GM19099 (cell line): Measurements from ENCODE around the gene FRMD5.

Source experiments
- POLR2A ChIP-seq: IDR thresholded peaks from 3 replicates; pipeline ENCODE4 v1.6.1; 2011; ENCODE audit warnings: low read depth; ENCODE audit not compliant: insufficient read length; ENCODE audit errors: extremely low read depth

Gene FRMD5

DNA sequence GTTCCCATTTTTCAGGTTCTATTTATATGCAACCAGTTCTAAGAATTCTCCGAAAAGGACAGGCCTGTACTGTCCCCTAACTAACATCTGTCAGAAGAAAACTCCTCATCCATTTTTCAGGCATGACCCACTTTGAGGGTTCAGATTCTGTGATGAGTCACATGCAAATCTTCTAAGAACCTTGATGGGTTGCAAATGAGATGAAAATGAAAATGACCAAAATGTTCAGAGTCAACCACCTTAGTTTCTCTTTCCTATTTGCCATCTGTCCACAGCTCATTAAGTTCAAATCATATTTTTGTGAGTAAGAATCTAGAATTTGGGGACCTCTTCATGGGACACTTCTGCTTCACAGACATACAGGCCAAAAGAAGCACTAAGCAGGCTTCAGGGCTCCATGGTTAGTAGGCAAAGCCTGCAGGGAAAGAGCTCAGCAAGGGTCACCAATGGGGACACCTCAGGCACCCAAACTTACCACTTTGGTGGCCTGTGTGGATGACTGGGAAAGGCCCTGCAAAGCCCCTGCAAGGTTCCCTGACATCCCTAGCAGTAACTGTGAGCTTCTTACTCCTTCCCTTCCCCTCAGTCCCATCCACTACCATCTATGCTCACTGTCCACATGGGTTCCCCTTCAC, 246.3 kb downstream of the FRMD5 start:
- TF ChIP-seq POLR2A: no peak

DNA sequence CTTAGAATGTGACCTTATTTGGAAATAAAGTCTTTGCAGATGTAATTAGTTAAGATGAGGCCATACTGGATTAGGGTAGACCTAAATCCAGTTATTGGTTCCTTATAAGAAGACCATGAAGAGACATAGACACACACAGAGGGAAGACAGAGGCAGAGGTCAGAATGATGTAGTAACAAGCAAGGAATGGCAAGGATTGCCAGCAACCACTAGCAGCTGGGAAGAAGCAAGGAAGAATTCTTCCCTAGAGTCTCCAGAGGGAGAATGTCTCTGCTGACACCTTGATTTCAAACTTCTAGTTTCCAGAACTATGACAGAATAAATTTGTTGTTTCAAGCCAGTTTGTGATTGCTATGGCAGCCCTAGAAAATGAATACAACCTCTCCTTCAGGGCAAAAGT, 251.6 kb downstream of the FRMD5 start:
- TF ChIP-seq POLR2A: no peak

DNA sequence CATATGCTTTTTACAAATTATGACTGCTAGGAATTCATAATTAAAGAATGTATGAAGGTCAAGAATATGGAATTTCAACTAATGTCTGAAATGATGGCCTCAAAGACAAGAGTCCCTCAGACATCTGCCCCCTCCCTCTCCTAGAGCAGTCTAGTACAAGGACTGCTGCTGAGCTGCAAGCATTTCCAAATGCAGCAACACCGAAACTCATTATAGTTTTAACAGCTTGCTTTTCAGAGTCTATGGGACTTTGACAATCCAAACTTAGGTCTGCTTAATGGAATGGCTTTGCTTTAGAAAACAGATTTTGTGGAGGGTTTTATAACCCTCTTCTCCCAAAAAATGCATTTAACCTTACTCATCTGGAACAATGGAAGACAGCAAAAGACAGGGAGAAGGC, 252.9 kb downstream of the FRMD5 start:
- TF ChIP-seq POLR2A: no peak

DNA sequence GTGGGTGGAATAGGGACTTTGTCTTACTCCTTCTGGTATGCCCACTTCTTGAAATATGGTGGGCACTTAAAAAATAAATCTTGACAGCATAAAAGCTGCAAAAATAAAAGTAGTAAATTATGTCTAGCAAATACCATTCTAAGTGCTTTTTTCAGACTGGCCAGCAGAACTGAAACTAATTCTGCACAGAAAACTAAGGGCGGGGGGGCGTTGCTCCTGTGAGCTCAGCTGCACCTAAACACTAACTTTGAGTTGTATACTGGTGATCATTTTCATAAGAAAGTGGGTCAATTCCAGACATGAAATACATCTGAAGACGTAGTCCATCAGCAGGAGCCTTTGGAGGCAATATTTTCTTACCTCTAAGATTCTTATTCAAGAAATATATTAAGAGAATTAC, 253.5 kb downstream of the FRMD5 start:
- no peak for TF ChIP-seq POLR2A

DNA sequence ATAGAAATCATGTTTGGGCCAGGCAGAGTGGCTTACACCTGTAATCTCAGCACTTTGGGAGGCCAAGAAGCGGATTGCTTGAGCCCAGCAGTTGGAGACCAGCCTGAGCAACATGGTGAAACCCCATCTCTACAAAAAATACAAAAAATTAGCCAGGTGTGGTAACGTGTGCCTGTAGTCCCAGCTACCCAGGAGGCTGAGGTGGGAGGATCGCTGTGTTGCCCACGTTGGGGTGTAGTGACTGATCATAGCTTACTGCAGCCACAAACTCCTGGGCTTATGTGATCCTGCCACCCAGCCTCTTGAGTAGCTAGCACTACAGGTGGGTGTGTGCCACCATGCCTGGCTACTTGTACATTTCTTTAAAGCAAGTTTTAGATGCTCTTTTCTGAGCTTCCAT, 254.0 kb downstream of the FRMD5 start:
- no peak for TF ChIP-seq POLR2A

DNA sequence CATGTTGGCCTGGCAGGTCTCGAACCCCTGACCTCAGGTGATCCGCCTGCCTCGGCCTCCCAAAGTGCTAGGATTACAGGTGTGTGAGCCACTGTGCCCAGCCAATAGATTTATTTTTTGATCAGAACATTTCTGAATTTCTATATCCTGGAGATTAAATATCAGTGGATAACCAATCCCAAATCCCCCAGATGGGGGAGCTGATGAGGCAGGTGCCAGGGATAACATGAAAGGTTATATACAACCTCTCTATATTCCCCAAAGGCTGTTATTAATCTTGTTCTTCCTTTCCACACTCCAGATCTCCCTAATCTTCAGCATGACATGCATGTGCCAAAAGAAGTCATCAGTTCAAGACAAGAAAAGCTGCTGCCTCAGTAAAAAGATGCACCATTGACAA, 256.0 kb downstream of the FRMD5 start:
- TF ChIP-seq POLR2A: no peak

DNA sequence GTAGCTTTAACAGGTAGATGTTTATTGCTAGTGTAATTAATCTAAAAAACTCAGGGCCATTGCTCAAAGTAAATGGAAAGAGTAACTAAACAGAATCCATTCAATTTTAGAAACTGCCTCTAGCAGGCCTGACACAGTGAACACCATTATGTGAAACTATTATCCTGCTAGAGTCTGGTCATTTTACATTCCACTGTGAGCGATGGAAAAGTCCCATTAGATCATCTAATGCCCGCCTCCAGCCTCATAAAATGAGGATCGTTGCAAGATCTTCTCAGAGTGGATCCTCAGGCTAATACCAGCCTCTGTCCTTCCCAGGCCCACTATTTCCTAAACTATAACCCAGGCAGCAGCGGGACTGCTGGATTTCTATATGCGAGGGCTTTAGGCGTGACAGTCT, 260.6 kb downstream of the FRMD5 start:
- TF ChIP-seq POLR2A: no peak

DNA sequence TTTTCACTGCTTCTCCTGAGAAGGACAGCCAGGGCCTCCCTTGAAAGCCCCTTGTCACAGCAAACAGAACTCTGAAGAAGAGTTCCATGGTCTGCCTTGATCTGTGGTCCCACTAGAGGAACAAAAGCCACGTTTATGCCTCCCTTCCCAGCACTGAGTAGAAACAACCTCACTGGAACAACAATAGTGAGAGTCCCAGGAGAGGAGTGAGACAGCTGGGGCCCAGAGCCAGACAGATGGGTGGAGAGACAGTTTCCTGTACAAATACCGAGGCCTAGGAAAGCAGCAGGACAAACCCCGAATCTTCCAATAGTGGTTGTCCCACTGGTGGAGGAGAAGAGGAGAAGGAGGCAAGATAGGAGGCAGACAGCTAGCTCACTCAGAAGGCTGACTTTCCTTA, 262.2 kb downstream of the FRMD5 start:
- TF ChIP-seq POLR2A: no peak

DNA sequence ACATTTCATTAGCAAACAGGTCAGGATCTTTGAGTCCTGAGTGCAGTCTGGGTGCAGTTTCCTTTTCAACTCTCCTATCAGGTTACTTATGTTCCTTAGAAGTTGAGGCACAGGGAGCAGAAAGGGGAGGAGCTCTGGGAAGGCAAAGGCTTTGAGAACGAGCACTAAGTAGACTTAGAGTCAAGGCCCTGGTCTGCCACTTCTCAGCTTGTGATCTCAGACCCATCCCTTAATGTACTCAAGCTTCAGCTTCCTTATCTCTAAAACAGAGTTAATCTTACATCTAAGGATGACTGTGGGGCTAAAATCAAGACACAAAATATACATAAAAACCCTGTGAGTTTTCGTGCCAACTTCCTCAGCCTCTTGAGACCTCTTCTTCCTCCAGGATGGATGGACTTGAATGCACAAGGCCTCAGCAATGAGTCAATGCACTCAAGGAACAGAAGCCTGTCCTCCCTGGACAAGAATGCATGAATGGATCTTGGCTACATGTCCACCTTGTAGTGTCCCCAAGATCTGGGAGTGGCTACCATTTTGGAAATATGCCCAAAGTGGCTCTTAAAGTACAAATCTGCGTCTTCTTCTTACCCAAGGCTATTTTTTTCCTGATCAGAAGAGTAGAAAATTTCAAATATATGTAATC, 263.2 kb downstream of the FRMD5 start:
- TF ChIP-seq POLR2A: no peak

DNA sequence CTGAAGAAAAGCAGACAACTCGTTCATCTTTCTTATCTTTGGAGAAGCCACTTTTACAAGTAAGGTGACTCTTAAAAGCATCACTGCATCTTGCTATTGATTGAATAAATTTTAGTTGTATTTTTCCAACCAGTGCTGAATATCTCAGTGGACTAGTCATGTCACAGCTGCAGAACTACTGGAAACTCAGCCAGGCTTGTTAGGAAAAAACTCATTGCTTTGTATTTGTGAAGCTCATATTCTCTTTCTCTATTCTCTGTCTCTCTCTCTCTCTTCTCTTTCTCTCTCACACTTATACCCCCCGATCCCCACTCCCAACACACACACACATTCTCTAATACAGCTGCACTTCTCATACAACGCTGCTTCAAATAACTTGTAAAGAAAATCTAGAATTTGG, 264.0 kb downstream of the FRMD5 start:
- TF ChIP-seq POLR2A: no peak

DNA sequence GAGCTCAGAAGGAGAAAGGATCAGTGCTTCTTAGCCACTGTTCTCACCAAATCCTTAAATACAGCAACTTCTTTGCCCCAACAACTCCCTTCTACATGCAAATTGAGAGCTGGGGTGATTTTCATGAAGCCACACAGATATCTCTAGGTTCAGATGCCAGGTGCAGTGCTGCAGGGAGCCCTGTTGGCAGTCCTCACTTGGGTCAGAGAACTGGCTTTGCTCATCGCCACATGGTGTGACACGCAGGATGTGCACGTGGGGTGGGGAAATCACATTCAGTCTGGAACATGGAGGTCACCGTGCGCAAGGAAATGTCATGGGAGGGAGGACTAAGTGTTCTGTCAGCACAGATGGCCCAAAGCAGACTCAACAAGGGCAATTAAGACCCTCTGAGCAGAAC, 264.5 kb downstream of the FRMD5 start:
- no peak for TF ChIP-seq POLR2A

DNA sequence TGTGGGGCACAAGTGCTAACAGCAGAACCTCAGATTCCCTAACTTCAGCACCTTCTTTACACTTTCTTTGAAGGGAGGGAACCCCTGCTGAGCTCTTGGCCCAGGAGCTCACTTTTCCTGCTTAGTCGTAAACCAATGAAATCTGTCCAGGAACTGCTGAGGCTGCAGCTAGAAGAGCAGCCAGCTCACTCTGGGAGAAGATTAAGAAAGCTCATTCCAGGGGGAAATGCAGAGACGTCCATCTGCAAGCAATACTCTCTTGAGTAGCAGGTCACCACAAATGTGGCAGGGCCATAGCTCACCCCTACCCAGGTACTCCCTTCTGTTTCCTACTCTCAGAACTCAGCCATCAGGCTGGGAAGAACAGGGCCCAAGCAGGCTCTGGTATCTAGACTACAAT, 265.0 kb downstream of the FRMD5 start:
- TF ChIP-seq POLR2A: no peak

DNA sequence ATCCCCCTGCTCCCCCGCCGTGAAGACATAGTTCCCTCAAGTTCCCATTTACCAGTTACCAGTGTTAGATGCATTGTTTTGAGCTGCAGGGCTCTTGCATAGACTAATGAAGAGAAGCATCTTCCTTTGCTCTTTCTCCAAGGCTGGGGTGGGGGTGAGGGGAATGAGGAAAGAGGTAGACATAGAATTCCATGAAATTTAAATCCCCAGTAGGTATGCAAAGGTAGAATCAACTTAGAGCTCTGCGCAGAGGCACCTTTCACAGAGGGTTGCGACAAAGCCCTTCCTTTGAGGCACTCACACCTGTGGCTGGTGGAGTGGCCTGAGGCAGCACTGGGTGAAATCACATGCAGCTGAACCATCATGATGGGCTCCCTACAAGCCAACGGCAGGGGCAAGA, 266.9 kb downstream of the FRMD5 start:
- no peak for TF ChIP-seq POLR2A

DNA sequence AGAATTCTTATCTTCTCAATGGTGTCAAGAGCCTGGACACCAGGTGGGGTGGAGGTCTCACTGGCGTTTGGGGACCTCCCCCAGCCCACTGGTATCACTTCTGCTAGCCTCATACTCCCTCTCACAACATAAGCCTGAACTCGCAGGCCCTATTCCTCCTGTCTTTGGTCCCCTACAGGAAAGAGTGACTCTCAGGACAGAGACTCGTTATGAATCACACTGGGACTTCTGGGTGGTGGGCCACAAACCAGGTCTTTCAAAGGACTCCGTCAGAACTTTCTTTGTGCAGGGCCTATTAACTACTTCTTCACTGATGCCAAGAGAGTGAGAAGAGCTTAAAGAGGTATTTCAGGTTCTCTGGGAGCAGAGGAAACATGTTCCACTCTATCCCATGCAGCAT, 267.9 kb downstream of the FRMD5 start:
- TF ChIP-seq POLR2A: no peak

DNA sequence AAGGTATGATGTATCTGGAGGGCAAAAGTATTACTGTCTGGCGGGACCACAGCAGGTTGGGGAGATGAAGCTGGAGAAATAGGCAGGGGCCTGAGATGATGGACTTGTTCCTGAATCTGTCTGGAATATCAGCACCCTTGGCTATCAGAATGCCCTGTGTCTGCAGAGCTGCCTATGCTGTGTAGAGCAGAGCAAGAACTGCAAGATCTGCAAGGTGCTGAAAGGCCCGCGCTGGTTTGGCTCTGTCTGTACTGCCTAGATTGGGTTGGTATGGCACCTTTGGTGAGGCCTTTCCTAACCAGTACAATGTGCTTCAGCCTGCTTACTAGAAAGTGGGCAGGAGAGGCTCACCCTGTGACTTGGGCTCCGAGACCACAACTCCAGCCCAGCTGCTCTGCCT, 271.5 kb downstream of the FRMD5 start:
- TF ChIP-seq POLR2A: no peak

DNA sequence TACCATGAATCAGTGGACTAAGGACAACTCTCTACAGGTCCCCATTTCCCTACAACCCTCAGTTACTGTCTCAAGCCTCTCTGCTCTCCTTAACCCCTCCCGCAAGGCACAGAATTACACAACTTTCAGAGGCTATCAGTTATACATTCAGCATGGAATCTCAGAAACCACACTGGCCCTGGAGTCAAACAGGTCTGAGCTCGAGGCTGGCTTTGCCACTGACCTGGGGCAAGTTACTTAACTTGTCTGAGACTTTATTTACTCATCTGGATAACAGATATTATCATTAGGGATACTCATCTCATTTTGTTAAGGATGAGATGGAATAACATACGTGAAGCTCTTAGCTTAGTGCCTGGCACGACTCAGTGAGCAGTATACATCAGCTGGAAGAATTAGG, 273.1 kb downstream of the FRMD5 start:
- no peak for TF ChIP-seq POLR2A

DNA sequence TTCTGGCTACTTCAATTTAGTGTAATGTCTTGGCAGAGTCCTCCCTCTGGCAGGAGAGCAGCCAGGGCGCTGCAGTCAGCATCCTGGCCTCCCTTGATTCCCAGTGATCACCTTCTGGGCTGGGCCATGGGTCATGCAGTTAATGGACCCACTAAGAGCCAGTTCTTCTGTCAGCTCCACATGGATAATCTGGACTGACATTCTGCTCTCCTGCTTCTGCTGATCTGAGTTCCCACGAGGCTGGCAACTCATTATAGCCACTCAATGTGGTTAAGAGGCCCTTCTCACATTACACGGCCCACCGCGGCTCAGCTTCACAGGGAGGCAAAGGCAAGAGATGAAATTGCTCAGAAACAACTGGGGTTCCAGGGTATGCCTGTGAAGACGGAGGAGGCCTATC, 274.3 kb downstream of the FRMD5 start:
- TF ChIP-seq POLR2A: no peak
